ENCODE data around the gene RAB11B. TPM values are rescaled to one million over a fixed set of nuclear protein-coding genes. Genes with fewer than 3 reads are reported as not detected.

The RAB11B gene
- total RNA-seq, 2 donors from 2014 or later, result 47.7 to 50.4 TPM

DNA sequence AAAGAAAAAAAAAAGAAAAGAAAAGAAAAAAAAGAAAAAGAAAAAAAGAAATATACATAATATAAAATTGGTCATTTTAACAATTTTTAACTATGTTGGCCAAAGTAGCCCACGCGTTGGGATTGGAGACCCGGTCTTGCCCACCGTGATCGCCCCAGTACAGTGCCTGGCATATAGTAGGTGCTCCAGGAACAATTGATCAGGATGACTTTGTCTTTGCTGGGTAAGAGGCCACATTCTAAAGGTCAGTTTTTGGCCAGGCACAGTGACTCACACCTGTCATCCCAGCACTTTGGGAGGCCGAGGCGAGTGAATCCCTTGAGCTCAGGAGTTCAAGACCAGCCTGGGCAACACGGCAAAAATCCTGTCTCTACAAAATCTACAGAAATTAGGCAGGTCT is 30.0 kb upstream of the RAB11B start:
- H3K4me3 ChIP-seq, result no peak overlapping the region
- H3K4me1 ChIP-seq, result peaks cover 61% of the 10 kb centered on the region
- no peaks in the 10 kb centered on the region for H3K36me3 ChIP-seq (replicated peaks in 1 of 2; ENCODE audit: insufficient read depth in 1 of 2, low read depth in 2 of 2)
- DNase-seq, result no peak
- intact Hi-C loops (cut with DNase I), result no loop called here
- no peaks in the 10 kb centered on the region for H3K27me3 ChIP-seq
- H3K9me3 ChIP-seq, result no peaks in the 10 kb centered on the region
- no peak overlapping the region for H3K27ac ChIP-seq
- no peak for ATAC-seq
- 80 to 89% methylated on average over 8 of the region's 8 CpGs for WGBS, 2 donors
- TF ChIP-seq, protein P1, sequence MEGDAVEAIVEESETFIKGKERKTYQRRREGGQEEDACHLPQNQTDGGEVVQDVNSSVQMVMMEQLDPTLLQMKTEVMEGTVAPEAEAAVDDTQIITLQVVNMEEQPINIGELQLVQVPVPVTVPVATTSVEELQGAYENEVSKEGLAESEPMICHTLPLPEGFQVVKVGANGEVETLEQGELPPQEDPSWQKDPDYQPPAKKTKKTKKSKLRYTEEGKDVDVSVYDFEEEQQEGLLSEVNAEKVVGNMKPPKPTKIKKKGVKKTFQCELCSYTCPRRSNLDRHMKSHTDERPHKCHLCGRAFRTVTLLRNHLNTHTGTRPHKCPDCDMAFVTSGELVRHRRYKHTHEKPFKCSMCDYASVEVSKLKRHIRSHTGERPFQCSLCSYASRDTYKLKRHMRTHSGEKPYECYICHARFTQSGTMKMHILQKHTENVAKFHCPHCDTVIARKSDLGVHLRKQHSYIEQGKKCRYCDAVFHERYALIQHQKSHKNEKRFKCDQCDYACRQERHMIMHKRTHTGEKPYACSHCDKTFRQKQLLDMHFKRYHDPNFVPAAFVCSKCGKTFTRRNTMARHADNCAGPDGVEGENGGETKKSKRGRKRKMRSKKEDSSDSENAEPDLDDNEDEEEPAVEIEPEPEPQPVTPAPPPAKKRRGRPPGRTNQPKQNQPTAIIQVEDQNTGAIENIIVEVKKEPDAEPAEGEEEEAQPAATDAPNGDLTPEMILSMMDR (IDR thresholded peaks at IDR 0.05), result no peak

DNA sequence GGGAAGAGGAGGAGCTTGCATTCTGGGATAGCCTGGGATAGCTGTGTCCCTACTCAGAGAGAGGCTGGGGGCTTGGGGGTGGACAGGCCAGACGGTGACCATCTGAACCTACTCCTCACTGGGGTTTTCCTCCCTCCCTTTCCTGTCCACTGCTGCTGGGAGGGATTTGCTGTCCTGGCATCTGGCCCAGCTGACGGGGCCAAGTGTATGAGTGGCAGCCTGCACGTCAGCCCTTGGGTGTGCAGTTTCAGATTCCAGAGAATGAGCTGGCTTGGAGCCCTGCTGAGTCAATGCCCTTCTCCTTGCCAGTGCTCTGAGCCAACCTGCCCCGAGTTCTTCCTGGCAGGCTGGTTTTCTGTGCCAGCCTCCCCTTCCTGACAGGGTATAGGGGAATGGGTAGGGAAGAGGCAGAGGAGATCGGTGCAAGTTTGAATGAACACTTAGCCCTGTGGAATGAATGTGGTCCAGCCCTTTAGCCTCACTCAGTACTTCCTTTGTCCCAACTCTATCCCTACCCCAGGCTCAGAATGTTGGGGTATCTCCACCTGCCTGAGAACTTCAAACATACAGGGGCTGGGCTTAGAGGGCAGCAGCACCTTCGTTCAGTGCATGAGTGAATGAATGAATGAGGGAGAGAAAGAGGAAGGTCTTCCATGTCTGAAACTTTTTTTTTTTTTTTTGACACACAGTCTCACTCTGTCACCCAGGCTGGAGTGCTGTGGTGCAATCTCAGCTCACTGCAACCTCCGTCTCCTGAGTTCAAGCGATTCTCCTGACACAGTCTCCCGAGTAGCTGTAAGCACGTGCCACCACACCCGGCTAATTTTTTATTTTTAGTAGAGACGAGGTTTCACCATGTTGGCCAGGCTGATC is 28.0 kb upstream of the RAB11B start:
- no peak overlapping the region for H3K4me3 ChIP-seq
- intact Hi-C loops (cut with DNase I), result no loop called here
- H3K36me3 ChIP-seq (replicated peaks in 1 of 2; ENCODE audit: insufficient read depth in 1 of 2, low read depth in 2 of 2), result no peaks in the 10 kb centered on the region
- H3K9me3 ChIP-seq, result no peaks in the 10 kb centered on the region
- H3K27me3 ChIP-seq, result no peaks in the 10 kb centered on the region
- H3K27ac ChIP-seq, result peak overlapping the region; percentile 77 to 93 (median 86)
- 16 to 24% methylated on average over 10 to 11 of the region's 12 CpGs for WGBS, 2 donors
- peak; percentile 95 for ATAC-seq
- peak; percentile 98 to 100 (median 100) for DNase-seq
- TF ChIP-seq POLR2A (IDR thresholded peaks at IDR 0.05), result peak in 1 of 3 donors; percentile 48
- TF ChIP-seq, protein P1 (IDR thresholded peaks at IDR 0.05), result no peak
- H3K4me1 ChIP-seq, result peaks cover 59% of the 10 kb centered on the region

DNA sequence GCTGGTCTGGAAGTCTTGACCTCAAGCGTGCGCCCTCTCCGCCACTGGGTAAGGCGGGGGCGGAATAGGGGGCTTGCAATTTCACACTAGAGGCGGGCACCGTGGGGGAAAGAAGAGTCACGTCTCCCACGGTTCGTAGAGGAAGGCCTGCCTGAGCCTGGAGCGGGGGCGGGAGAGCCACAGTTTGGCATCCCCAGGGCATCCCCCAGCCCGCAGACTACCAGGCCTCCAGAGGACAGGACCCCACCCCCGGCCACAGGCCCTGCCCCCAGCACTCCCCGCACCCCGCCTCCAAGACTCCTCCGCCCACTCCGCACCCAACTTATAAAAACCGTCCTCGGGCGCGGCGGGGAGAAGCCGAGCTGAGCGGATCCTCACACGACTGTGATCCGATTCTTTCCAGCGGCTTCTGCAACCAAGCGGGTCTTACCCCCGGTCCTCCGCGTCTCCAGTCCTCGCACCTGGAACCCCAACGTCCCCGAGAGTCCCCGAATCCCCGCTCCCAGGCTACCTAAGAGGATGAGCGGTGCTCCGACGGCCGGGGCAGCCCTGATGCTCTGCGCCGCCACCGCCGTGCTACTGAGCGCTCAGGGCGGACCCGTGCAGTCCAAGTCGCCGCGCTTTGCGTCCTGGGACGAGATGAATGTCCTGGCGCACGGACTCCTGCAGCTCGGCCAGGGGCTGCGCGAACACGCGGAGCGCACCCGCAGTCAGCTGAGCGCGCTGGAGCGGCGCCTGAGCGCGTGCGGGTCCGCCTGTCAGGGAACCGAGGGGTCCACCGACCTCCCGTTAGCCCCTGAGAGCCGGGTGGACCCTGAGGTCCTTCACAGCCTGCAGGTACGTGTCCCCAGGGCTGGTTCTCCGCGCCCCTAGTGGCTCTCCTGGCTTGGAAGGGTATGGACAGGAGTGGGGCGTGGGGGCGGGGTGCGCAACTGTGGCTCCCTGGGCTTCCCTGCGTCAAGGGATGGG is 26.1 kb upstream of the RAB11B start, which contains the start of gene ANGPTL4:
ANGPTL4 (plus strand) TSS at position 353 of the 969 bp plus-strand sequence; CDS start at position 520, 167 bp downstream.
- ATAC-seq (peak; percentile 6), DNase-seq (peak; percentile 70 to 85 (median 76))
- intact Hi-C loops (cut with DNase I), result no loop called here
- 4 to 32% methylated on average over 11 to 66 of the region's 81 CpGs for WGBS, 2 donors
- H3K9me3 ChIP-seq, result no peaks in the 10 kb centered on the region
- peak within 1 kb of the TSS; percentile 31 to 38 for H3K4me3 ChIP-seq
- no peaks in the 10 kb centered on the region for H3K36me3 ChIP-seq (replicated peaks in 1 of 2; ENCODE audit: insufficient read depth in 1 of 2, low read depth in 2 of 2)
- TF ChIP-seq POLR2A (IDR thresholded peaks at IDR 0.05), result peak; percentile 89 to 94 (median 94)
- TF ChIP-seq, protein P1 (IDR thresholded peaks at IDR 0.05), result peak in 5 of 7 experiments; percentile 10 to 45 (median 38)
- H3K4me1 ChIP-seq, result peaks cover 74% of the 10 kb centered on the region
- peak within 1 kb of the TSS; percentile 72 to 90 (median 81) for H3K27ac ChIP-seq
- H3K27me3 ChIP-seq, result no peaks in the 10 kb centered on the region

DNA sequence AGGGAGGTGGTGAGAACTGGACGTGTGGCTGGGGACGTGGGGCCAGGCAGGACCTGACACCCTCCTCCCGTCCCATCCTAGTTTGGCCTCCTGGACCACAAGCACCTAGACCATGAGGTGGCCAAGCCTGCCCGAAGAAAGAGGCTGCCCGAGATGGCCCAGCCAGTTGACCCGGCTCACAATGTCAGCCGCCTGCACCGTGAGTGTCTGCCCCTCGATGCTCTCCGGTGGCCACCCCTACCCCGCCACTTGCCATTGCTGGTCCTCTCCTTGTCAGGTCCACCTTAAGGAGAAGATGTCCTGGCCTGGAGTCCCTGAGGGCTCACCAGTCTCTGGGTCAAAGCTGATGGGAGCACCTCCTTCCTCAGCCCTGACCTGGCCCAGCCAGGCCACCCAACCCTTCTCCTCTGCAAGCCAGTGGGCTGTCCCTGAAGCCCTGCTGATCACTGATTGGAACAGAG is 24.0 kb upstream of the RAB11B start:
- no peak overlapping the region for H3K4me3 ChIP-seq

More for the DNA sequence above, 24.0 kb upstream of the RAB11B start:
- peak overlapping the region; percentile 72 to 94 (median 92) for H3K27ac ChIP-seq
- peak in 2 of 3 donors; percentile 5 for TF ChIP-seq POLR2A (IDR thresholded peaks at IDR 0.05)
- TF ChIP-seq, protein P1 (IDR thresholded peaks at IDR 0.05), result no peak
- intact Hi-C loops (cut with DNase I), result no loop called here
- no peaks in the 10 kb centered on the region for H3K9me3 ChIP-seq
- peaks cover 85% of the 10 kb centered on the region for H3K4me1 ChIP-seq
- peak in 3 of 4 donors; percentile 20 to 49 (median 47) for DNase-seq
- no peaks in the 10 kb centered on the region for H3K36me3 ChIP-seq (replicated peaks in 1 of 2; ENCODE audit: insufficient read depth in 1 of 2, low read depth in 2 of 2)
- ATAC-seq, result no peak
- H3K27me3 ChIP-seq, result no peaks in the 10 kb centered on the region
- 88 to 92% methylated on average over 8 to 11 of the region's 11 CpGs for WGBS, 2 donors
